Mesenteric fat pad (tissue), 1 donor: ENCODE data around the gene ZNF236. TPM values are rescaled to one million over a fixed set of nuclear protein-coding genes. Genes with fewer than 3 reads are reported as not detected.
"Not testable (repeated sequence)": the region's sequence is repeated elsewhere in the genome, so short reads cannot be mapped to it uniquely, and the experiment has no call there.

Experiments
- DNase-seq: peaks from one replicate; pipeline ENCODE4 v3.0.0-alpha.2; 2020; ENCODE audit warnings: low spot score
- total RNA-seq: library from RNA; stranded (reverse); fragmentation: NEBNext Ultra II Directional; extraction: Animal tissue kit (Norgen Biotek cat#: 25700); gene quantifications from one replicate; pipeline ENCODE4 v1.2.1, GENCODE V29; 2021
- donor health status: DM: yes; HTN: yes; CAD: no.

The ZNF236 gene
- total RNA-seq, 1 donor from 2014 or later: 14.5 TPM

DNA sequence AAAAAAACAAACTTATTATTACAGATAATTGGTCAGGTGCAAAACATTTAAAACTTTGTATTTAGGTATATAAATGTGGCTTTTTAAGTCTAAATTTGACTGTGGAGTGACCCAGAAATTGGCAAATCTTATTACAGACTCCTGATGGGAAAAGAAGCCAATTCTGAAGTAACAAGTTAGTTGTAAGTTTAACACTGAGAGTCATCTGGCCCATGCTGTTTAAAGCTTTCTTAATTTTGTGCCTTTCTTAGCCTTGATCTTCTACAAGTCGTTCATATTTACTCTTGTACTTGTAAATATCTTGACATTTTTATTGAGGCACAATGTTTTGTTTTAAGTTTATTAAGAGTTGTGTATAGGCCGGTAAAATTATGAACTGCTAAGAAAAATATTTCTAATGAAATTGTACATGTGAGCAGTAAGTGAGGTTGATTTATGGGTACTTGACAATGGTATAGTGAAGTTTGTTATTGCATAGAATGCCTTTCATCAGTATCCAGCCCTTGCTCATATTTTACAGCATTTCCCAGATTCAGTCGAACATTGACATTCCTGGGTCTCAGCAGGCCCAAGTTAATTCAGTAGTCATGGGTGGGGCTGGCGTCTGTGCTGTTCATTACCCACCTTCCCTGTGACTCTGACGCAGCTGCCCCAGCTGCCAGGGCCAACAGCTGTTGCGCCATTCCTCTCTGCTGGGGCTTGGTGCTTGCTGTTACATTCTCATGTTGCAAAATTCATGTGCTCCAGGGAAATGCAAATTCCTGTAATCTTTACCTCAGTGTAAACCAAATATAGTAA is 121.4 kb downstream of the ZNF236 start:
- DNase-seq: no peak

DNA sequence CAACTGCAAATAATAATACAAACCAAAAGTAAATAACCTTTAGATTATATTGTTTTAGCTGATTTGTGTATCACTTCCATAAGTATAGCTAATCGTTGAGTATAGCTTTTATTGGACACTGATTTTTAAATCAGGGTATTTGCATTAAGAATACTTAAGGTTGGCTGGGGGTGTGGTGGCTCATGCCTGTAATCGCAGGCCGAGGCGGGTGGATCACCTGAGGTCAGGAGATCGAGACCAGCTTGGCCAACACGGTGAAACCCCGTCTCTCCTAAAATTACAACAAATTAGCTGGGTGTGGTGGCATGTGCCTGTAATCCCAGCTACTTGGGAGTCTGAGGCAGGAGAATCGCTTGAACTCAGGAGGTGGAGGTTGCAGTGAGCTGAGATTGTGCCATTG is 122.0 kb downstream of the ZNF236 start:
- not testable (repeated sequence) for DNase-seq

DNA sequence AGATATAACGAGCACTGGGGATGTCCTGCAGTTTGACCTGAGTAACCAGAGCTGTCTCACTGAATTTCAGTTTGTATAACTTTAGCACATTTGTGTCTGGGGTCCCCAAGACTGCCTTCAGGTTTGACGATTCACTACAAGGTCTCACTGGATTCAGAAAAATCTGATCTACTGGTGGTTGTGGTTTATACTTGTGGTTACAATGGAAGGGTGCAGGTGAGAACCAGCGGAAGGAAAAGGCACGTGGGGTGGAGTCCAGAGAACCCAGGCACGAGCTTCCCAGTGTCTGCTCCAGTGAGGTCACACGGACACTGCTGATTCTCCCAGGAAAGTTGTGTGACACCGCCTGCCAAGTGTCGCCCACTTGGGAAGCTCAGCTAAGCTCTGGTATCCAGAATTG is 126.0 kb downstream of the ZNF236 start:
- no peak for DNase-seq

DNA sequence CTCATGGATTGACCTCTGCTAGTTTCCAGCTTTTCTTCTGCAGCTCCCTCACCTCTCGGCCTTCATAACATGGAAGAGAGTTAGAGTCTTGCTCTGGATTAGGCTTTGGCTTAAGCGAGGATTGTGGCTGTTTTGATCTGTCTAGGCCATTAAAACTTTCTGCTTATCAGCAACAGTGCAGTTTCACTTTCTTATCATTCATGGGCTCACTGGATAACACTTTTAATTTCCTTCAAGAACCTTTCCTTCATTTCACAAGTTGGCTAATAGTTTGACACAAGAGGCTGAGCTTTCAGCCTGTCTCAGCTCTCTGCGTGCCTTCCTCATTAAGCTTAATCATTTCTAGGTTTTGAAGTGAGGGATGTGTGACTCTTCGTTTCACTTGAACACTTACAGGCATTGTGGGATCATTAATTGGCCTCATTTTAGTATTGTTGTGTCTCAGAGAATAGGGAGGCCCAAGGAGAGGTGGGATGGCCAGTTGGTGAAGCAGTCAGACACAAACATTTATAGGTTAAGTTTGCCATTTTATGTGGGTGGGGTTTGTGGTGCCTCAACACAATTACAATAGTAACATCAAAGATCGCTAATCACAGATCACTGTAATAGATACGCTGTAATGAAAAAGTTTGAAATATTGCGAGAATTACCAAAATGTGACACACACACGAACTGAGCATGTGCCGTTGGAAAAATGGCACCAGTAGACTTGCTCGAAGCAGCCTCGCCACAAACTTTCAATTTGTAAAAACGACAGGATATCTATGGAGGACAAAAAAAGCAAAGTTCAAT is 129.3 kb downstream of the ZNF236 start:
- DNase-seq: no peak

DNA sequence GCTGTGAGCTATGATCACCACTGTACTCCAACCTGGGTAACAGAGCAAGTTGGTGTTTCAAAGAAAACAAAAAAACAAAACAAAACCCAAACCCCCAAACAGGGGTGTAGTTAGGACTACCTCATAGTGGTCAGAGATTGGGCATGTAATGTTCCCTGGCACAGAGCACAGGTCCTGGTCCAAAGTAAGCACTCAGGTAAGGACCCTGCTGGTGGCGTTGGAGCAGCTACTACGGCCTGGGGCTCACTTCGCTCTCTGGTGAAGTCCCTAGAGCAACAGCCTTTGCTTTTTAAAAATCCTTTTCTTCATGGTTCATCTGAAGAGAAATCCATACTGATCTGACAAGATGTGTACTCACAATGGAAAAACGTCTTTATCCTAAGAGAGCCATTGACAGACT is 130.4 kb downstream of the ZNF236 start:
- no peak for DNase-seq

DNA sequence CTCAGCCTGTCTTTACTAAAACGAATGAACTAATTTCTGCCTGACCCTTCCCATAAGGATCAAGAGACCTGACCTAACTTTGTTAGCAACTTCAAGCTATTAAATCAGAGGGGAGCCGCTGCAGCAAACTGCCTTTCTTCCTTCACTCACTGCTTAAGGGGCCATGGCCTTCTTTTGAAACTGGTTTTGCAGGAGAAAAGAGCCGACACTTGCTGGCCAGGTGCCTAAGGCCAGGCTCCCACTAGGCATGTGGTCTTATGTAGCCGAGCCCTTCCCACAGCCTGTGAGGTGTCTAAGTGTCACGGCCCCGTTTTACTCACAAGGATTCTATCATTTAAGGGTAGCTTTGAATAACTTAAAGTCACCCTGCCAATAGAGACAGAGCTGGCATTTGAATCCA is 130.8 kb downstream of the ZNF236 start:
- DNase-seq: no peak

DNA sequence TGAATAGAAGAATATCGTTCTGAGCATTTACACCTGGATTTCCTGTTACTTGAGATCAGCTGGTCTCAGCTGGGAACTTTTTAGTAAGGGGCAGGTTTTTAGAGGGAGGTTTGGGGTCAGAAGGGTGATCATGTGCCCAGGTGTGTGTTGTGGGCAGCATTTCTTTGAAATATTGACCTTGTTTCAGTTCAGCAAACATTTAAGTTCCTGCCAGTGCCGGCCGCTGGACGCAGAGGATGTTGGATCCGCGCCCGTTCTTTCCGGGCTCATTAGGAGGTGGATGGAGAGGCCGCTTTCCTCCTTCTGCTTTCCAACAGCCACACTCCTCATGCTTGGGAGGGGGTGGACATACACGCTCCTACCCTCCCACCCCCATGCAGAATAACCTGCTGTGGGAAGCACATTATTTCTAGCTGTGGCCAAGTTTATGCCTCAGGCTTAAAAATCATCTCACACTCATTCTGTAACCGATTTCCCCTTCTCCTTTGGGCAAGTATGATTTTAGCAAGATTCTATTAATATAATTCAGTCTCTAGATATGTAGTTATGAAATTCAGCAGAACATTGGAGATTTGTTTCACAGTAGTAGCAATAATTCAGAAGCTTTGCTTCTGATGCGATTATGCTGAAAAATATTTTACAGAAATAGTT is 131.4 kb downstream of the ZNF236 start:
- DNase-seq: no peak

DNA sequence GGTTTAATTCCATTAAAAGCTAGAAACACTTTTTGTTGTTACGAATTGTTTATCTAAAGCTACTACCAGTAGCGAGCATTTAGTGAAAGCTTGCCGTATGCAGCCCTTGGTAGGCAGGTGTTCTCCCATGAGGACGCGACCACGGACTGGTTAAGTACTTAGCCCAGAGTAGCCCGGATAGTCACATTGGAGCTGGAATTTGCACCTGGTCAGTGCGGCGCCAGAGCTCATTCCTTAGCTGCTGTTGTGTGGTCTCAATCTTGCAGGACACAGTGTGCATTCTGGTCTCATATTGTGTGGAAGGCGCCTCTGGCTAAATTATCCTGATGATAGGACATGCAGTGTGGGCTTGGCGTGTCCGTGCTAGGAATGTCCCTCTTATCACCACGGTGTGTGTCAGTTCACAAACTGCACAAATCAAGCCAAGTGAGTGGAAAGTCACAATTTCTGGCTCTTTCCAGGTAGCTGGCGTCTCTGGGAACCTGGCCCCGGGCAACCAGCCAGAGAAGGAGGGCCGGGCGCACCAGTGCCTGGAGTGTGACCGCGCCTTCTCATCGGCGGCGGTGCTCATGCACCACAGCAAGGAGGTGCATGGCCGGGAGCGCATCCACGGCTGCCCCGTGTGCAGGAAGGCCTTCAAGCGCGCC is 133.3 kb downstream of the ZNF236 start:
- DNase-seq: no peak

DNA sequence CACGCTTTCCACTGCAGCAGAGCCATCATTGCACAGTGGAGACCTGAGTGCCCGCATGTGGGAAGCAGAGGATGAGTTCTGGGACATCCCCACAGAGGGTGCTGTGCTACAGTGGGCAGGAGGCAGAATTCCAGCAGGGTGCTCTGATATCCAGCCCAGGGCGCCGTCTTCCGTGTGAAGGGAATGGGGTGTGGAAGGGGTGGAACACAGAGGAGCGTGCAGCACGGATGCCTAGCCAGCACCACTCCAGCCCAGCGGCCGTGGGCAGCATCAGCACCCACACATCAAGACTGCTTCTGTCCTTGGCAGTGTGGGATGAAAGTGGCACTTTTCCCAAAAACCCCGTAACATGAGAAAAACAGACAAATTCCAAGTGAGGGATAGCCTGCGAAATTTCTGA is 134.3 kb downstream of the ZNF236 start:
- no peak for DNase-seq

DNA sequence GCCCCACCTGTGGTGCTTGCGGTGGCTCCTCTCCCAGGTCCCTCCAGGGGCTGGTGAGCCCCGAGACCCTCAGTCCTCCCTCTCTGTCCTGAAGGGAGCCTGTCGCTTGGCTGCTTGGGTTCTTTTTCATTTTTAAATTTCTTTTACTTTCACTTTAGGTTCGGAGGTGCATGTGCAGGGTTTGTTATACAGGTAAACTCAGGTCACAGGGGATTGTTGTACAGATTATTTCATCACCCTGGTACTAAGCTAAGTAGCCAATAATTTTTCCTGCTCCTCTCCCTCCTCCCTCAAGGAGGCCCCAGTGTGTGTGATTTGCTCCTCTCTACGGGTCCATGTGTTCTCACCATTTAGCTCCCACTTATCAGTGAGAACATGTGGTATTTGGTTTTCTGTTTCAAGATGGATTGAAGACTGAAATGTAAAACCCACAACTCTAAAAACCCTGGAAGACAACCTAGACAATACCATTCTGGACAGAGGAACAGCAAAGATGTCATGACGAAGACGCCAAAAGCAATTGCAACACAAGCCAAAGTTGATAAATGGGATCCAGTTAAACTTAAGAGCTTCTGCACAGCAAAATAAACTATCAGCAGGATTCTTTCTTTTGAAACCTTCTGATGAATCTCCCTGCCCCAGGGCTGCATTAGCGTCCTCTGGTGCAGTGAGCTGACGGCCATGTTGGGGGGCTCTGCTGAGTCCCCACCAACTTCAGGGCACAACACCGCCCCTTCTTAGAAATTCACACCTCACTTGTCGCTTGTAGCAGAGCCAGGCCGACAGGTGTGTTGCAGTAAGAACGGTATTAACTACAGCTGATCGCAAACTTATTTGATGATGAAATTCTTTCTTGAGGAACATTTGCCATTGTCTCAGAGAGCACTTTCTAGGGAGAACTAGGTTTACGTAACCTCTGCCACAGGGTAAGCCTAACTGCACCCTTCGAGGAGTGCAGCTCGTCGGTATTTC is 135.3 kb downstream of the ZNF236 start:
- DNase-seq: no peak

DNA sequence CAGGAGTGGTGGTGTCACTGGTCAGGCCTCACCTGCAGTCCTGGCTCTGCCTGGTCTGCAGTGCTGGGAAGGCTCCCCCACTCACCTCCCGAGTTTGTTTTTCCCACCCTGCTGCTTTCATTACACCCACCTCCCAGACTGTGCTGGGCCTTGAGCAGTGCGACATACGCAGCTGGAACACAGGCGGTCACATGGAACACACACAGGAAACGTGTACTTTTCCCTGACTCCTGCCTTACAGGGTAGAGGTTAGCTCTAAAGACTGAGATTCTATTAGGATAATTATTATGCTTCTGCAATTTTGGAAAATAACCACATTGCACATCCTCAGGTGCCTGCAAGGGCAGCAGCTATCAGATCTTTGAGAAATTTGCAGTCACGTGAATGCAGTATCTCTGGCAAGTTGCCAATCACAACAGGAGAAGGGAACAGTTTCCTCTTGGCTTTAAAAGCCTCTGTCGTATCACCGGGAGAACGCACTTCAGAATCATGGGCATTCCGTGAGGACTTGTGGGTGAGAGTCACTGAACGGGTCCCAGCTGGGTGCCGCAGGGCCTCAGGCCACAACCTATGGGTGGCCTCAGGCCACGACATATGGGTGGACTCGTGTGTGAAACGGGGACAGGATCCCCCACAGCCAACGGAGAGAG is 136.5 kb downstream of the ZNF236 start:
- DNase-seq: no peak

DNA sequence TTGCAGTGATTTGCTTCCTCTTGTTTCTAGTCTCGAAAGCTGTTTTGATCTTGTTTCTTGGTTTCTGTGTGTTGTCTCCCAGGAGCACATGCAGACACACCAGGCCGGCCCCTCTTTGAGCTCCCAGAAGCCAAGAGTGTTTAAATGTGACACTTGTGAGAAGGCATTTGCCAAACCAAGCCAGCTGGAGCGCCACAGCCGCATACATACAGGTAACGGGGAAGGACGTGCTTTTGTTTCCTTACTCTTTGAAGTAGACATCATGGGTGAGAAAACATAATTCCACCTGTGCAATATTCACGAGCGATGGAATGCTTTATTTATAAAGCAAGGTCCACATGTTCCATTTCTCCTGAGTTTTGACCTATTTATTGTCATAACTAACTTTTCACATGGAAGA is 137.2 kb downstream of the ZNF236 start:
- no peak for DNase-seq

DNA sequence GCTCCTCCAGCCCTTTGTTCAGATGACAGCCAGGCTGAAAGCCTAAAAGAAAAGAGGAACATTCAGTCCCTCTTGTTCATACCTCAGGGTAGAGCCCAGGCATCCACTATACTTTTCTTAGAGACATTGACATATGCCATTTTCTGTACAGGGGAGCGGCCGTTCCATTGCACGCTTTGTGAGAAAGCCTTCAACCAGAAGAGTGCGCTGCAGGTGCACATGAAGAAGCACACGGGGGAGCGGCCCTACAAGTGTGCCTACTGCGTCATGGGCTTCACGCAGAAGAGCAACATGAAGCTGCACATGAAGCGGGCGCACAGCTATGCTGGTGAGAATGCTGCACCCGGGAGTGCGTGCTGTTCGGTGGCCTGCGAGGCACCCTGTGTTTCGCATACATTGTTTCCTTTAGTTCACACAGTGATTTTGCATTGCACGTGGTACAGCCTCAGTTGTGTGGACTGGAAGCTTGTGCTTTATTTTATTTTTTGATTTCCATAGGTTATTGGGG is 138.2 kb downstream of the ZNF236 start:
- DNase-seq: no peak

DNA sequence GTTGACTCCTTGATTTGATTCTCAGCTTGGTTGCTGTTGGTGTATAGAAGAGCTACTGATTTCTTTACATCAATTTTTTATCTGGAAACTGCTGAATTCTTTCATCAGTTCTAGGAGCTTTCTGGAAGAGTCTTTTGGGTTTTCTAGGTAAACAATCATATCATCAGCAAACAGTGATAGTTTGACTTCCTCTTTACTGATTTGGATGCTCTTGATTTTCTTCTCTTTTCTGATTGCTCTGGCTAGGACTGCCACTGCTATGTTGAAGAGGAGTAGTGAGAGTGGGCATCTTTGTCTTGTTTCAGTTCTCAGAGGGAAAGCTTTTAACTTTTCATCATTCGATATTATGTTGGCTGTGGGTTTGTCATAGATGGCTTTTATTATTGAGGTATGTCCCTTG is 140.5 kb downstream of the ZNF236 start:
- no peak for DNase-seq

DNA sequence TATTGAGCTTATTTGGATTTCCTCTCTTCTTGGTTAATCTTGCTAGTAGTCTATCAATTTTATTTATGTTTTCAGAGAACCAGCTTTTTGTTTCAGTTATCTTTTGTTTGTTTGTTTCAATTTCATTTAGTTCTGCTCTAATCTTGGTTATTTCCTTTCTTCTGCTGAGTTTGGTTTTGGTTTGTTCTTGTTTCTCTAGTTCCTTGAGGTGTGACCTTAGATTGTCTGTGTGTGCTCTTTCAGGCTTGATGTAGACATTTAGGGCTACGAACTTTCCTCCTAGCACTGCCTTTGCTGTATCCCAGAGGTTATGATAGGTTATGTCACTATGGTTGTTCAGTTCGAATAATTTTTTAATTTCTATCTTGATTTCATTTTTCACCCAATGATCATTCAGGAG is 141.6 kb downstream of the ZNF236 start:
- no peak for DNase-seq

DNA sequence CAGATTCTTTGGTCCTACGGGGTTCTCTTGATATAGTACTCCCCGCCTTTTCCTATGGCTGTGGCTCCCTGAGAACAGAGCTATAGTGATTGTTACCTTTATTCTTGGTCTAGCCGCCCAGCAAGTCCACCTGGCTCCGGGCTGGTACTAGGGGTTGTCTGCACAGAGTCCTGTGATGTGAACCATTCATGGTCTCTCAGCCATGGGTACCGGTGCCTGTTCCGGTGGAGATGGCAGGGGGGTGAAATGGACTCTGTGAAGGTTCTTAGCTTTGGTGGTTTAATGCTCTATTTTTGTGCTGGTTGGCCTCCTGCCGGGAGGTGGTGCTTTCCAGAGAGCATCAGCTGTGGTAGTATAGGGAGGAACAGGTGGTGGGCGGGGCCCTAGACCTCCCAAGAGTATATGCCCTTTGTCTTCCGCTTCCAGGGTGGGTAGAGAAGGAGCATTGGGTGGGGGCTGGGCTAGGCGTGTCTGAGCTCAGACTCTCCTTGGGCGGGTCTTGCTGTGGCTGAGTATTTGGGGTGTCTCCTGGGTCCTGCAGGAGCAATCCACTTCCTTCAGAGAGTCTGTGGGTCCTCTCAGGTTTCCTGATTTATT is 143.3 kb downstream of the ZNF236 start:
- not testable (repeated sequence) for DNase-seq

DNA sequence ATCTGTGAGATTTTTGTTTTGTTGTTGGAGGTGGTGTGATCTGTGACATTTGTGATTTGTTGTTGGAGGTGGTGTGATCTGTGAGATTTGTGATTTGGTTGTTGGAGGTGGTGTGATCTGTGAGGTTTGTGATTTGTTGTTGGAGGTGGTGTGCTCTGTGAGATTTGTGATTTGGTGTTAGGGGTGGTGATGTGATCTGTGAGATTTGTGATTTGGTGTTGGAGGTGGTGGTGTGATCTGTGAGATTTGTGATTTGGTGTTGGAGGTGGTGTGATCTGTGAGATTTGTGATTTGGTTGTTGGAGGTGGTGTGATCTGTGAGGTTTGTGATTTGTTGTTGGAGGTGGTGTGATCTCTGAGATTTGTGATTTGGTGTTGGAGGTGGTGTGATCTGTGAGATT is 144.9 kb downstream of the ZNF236 start:
- not testable (repeated sequence) for DNase-seq

DNA sequence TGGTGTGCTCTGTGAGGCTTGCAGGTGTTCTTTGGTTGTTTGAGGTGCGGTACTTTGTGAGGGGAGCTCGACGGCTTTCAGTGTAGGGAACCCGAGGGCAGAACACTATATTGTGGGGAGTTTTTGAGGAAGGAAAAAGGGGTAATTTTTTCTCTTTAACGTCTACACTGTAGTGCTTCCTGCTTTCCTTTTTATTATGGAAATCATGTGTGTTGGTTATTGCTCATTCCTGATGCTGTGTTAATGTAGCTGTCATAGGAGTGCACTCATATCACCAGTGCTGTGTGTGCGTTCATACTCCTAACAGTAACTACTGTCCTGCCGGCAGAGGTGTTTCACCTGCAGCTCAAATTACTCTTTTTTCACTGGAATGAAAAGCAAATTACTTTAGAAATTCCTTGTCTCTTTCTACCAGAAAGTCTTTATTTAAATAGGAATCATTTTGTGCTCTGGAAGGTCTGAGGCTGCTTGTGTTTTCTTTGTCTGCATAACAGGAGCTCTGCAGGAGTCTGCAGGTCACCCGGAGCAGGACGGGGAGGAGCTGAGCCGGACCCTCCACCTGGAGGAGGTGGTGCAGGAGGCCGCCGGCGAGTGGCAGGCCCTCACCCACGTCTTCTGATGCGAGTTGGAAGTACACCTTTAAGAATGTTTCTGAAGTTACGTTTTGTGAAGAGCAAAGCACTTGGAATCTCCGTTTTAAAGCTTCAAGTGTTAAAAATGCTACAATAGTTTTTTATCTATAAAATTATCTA is 145.5 kb downstream of the ZNF236 start:
- no peak for DNase-seq
